Neural progenitor cell (in vitro differentiated cells): ENCODE results near the gene PGF. TPM values are rescaled to one million over a fixed set of nuclear protein-coding genes. Genes with fewer than 3 reads are reported as not detected.
A peak's percentile ranks its signal among the peaks of the same experiment; 100 is the strongest.

Experiments
- DNase-seq: peaks from one replicate; pipeline ENCODE4 v3.0.0-alpha.2; 2016; ENCODE audit warnings: low spot score
- H2AFZ ChIP-seq: fragments of 200-600 bp; sonication (generic); replicated peaks from 2 replicates; pipeline ENCODE4 v1.6.1; 2016; ENCODE audit warnings: antibody characterized with exemption
- H3F3A ChIP-seq: fragments of 200-600 bp; sonication (generic); 2 replicates; pipeline ENCODE4 v1.6.1; 2016; ENCODE audit warnings: antibody characterized with exemption, low read depth
- H3K27ac ChIP-seq: fragments of 200-600 bp; sonication (generic); 2 replicates; pipeline ENCODE4 v1.5.1; 2016; ENCODE audit warnings: mild to moderate bottlenecking
- H3K27me3 ChIP-seq: fragments of 200-600 bp; sonication (generic); 2 replicates; pipeline ENCODE4 v1.6.1; 2016; ENCODE audit warnings: mild to moderate bottlenecking, moderate library complexity
- H3K36me3 ChIP-seq: fragments of 200-600 bp; sonication (generic); 2 replicates; pipeline ENCODE4 v1.5.1; 2016
- H3K4me1 ChIP-seq: fragments of 200-600 bp; sonication (generic); 2 replicates; pipeline ENCODE4 v1.6.1; 2016; ENCODE audit warnings: mixed run types
- H3K4me2 ChIP-seq: fragments of 200-600 bp; sonication (generic); 2 replicates; pipeline ENCODE4 v1.6.1; 2016
- H3K4me3 ChIP-seq: fragments of 200-600 bp; sonication (generic); 2 replicates; pipeline ENCODE4 v1.5.1; 2016
- H3K79me2 ChIP-seq: fragments of 200-600 bp; sonication (generic); 2 replicates; pipeline ENCODE4 v1.6.1; 2016; ENCODE audit warnings: low read depth
- H3K9ac ChIP-seq: fragments of 200-600 bp; sonication (generic); 2 replicates; pipeline ENCODE4 v1.6.1; 2016
- H3K9me3 ChIP-seq: fragments of 200-600 bp; sonication (generic); 2 replicates; pipeline ENCODE4 v1.5.1; 2016; ENCODE audit warnings: low read depth
- H4K20me1 ChIP-seq: fragments of 200-600 bp; sonication (generic); 2 replicates; pipeline ENCODE4 v1.6.1; 2016; ENCODE audit warnings: low read depth
- H3K27ac Mint-ChIP-seq: 3 replicates; pipeline ENCODE4 v1.8.0; 2021; ENCODE audit warnings: mixed read lengths
- H3K27me3 Mint-ChIP-seq: 2 replicates; pipeline ENCODE4 v1.8.0; 2022; ENCODE audit warnings: low read depth, mild to moderate bottlenecking, inconsistent platforms, moderate library complexity, mixed read lengths; ENCODE audit not compliant: insufficient read depth
- H3K36me3 Mint-ChIP-seq: 3 replicates; pipeline ENCODE4 v1.8.0; 2021; ENCODE audit warnings: mixed read lengths
- H3K4me1 Mint-ChIP-seq: 3 replicates; pipeline ENCODE4 v1.8.0; 2021; ENCODE audit warnings: mixed read lengths
- H3K4me3 Mint-ChIP-seq: 3 replicates; pipeline ENCODE4 v1.8.0; 2021; ENCODE audit warnings: mild to moderate bottlenecking, moderate library complexity, mixed read lengths
- H3K9me3 Mint-ChIP-seq: 3 replicates; pipeline ENCODE4 v1.8.0; 2020; ENCODE audit warnings: mixed read lengths
- EZH2 ChIP-seq: fragments of 200-600 bp; sonication (generic); IDR thresholded peaks from 2 replicates; pipeline ENCODE4 v1.6.1; 2017; ENCODE audit warnings: antibody characterized with exemption, mild to moderate bottlenecking, moderate library complexity
- EZH2phosphoT487 ChIP-seq: fragments of 200-600 bp; sonication (generic); IDR thresholded peaks from 2 replicates; pipeline ENCODE4 v1.6.1; 2017; ENCODE audit warnings: antibody characterized with exemption
- total RNA-seq: library from RNA; depleted of rRNA; stranded (reverse); fragments of >200 nt; gene quantifications from 2 replicates; pipeline ENCODE4 v1.2.3, GENCODE V29; 2015; ENCODE audit warnings: low replicate concordance
- TF ChIP-seq, protein P1 (sequence below): fragments of 200-600 bp; sonication (generic); IDR thresholded peaks from 2 replicates; pipeline ENCODE4 v1.5.1; 2017; ENCODE audit warnings: antibody characterized with exemption, mild to moderate bottlenecking

Gene PGF
- total RNA-seq, 1 donor from 2014 or later = 1.0 TPM

DNA sequence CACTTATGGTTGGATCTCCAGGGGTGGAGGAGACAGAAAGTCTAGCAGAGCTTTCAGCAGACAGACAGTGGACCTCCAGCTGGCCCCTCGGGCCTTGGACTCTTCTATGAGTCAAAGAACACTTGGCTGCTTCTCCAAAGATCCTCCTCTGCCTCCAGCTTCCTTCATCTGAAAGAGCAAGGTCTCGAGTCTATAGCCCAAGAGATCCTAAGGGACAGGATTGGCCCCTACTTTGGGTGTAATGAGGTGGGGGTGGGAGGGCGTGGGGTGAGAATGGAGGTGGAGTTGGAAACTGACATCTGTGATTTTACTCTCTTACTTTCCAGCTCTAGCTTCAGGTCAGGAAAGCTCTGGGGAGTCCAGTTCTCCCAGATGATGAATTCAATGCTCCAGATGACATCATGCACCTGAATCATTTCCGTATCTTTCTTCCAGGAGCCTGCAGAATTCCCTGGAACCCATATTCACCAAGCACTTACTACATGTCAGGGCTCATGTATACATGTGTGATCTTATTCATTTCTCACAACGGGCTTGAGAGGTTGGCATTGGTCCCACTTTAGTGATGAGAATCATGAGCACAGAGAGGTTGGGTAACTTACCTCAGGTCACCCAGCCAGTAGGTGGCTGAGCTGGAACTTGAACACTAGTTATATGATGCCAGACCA is 10.2 kb upstream of the PGF start:
- DNase-seq = no peak
- no peak for TF ChIP-seq EZH2phosphoT487
- no peak for TF ChIP-seq EZH2
- TF ChIP-seq, protein P1, sequence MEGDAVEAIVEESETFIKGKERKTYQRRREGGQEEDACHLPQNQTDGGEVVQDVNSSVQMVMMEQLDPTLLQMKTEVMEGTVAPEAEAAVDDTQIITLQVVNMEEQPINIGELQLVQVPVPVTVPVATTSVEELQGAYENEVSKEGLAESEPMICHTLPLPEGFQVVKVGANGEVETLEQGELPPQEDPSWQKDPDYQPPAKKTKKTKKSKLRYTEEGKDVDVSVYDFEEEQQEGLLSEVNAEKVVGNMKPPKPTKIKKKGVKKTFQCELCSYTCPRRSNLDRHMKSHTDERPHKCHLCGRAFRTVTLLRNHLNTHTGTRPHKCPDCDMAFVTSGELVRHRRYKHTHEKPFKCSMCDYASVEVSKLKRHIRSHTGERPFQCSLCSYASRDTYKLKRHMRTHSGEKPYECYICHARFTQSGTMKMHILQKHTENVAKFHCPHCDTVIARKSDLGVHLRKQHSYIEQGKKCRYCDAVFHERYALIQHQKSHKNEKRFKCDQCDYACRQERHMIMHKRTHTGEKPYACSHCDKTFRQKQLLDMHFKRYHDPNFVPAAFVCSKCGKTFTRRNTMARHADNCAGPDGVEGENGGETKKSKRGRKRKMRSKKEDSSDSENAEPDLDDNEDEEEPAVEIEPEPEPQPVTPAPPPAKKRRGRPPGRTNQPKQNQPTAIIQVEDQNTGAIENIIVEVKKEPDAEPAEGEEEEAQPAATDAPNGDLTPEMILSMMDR = no peak
- Histone ChIP-seq H3K4me2 (no peak overlapping the region), H3K36me3 (no peaks in the 10 kb centered on the region), H3F3A (no peaks in the 10 kb centered on the region), H3K79me2 (no peaks in the 10 kb centered on the region), H2AFZ (no peak overlapping the region), H3K9ac (no peak overlapping the region), H3K27ac (no peak overlapping the region), H3K4me3 (no peak overlapping the region), H3K4me1 (peaks cover 15% of the 10 kb centered on the region), H4K20me1 (no peaks in the 10 kb centered on the region), H3K27me3 (no peaks in the 10 kb centered on the region), H3K9me3 (no peaks in the 10 kb centered on the region)
- Mint-ChIP-seq H3K36me3 (no peaks in the 10 kb centered on the region), H3K27me3 (peaks cover 3% of the 10 kb centered on the region), H3K4me1 (peaks cover 21% of the 10 kb centered on the region), H3K27ac (no peak overlapping the region), H3K9me3 (no peaks in the 10 kb centered on the region), H3K4me3 (no peak overlapping the region)

DNA sequence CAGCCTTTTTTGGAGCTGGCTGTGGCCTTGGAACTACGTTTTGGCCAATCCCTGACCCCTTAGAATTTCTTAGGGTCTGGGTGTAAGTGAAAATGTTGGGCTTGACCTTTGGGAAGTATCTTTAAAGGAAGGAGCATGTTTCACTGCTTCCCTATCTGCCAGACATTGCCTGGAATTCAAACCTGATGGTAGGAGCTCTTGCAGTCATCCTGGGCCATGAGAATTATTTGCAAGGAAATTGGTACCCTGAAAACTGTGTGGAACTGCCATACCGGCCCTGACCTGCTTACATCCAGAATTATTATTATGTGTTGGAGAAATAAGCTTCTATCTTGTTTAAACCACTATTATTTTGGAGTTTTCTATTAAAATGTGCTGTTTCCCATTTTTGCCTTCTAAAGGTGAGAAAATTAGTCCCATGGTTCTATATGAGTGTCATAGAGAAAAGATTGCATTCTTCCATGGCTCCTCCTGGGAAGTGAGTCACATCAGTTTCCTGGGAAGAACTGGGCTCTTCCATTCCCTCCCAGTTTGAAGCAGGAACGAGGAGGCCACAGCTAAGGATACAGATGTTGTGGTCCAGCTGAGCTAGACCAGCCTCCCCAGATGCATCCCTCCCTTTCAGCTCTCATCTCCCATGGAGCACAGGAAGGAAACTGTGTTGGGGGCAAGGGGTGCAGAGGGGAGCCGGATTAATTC is 9.5 kb upstream of the PGF start:
- Histone ChIP-seq H3K9ac (no peak overlapping the region), H2AFZ (no peak overlapping the region)
- H3K27me3 Mint-ChIP-seq = peaks cover 3% of the 10 kb centered on the region

DNA sequence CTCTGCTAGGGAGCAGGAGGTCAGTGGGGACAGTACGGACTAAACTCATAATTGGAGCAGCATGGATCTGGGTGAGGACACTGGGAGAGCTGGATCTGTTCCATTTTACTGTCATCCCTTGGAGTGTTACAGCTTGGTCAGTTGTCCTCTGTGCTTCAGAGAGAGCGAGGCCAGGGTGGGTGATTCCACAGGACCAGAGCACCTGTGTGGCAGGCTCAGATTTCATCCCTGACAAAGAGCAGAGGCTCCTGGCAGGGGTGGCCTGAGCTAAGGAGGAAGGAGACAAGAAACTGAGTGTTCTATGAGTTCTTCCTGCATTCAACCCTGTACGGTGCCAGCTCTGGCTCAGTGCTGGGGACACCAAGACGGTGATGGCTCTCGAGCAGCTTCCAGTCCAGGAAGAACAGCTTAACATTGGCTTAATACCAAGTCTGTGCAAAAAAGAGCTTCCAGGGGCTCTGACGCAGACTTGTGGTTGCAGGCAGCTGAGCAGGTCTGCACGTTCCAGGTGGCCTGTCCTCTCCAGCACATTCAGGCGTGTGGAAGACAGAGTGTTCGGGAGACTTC is 8.4 kb upstream of the PGF start:
- Mint-ChIP-seq H3K9me3 (no peaks in the 10 kb centered on the region), H3K4me1 (peaks cover 21% of the 10 kb centered on the region), H3K4me3 (no peak overlapping the region), H3K27ac (peak overlapping the region; percentile 72), H3K27me3 (peaks cover 5% of the 10 kb centered on the region), H3K36me3 (no peaks in the 10 kb centered on the region)
- Histone ChIP-seq H3K4me3 (no peak overlapping the region), H3K27ac (no peak overlapping the region), H3K4me1 (peaks cover 15% of the 10 kb centered on the region), H3K4me2 (no peak overlapping the region), H2AFZ (no peak overlapping the region), H3F3A (no peaks in the 10 kb centered on the region), H3K27me3 (peaks cover 2% of the 10 kb centered on the region), H3K9me3 (no peaks in the 10 kb centered on the region), H3K79me2 (no peaks in the 10 kb centered on the region), H3K9ac (no peak overlapping the region), H3K36me3 (no peaks in the 10 kb centered on the region), H4K20me1 (no peaks in the 10 kb centered on the region)
- TF ChIP-seq, protein P1 = no peak
- DNase-seq = no peak

More for the DNA sequence above, 9.5 kb upstream of the PGF start:
- no peaks in the 10 kb centered on the region for H3K27me3 ChIP-seq
- no peaks in the 10 kb centered on the region for H3F3A ChIP-seq
- no peaks in the 10 kb centered on the region for H3K79me2 ChIP-seq
- no peak overlapping the region for H3K4me2 ChIP-seq
- H3K4me3 ChIP-seq = no peak overlapping the region
- Mint-ChIP-seq H3K4me1 (peaks cover 21% of the 10 kb centered on the region), H3K36me3 (no peaks in the 10 kb centered on the region), H3K9me3 (no peaks in the 10 kb centered on the region), H3K4me3 (no peak overlapping the region), H3K27ac (no peak overlapping the region)
- TF ChIP-seq, protein P1 = no peak
- no peak for TF ChIP-seq EZH2phosphoT487
- no peak for TF ChIP-seq EZH2
- no peak overlapping the region for H3K27ac ChIP-seq
- no peaks in the 10 kb centered on the region for H3K9me3 ChIP-seq
- no peak for DNase-seq
- peaks cover 15% of the 10 kb centered on the region for H3K4me1 ChIP-seq
- no peaks in the 10 kb centered on the region for H4K20me1 ChIP-seq
- H3K36me3 ChIP-seq = no peaks in the 10 kb centered on the region
